Omental fat pad (tissue), 4 donors: ENCODE data around the gene GALNT14. TPM values are rescaled to one million over a fixed set of nuclear protein-coding genes. Genes with fewer than 3 reads are reported as not detected.

Experiments
- ATAC-seq: fragments of 150-250 bp; one replicate; pipeline ENCODE4 v1.9.1; 2016; ENCODE audit warnings: mild to moderate bottlenecking, moderate library complexity; ENCODE audit not compliant: low FRiP score
- DNase-seq: peaks from one replicate; pipeline ENCODE4 v3.0.0-alpha.2; 2019; ENCODE audit warnings: low spot score
- CTCF ChIP-seq, 3 donors: fragments of 450-650 bp; IDR thresholded peaks; one replicate each; pipeline ENCODE4 v1.5.1; 2016 to 2017; ENCODE audit warnings: antibody characterized with exemption in 3 of 3, mild to moderate bottlenecking in 3 of 3, moderate library complexity in 2 of 3
- total RNA-seq, 4 donors: library from RNA; depleted of rRNA; stranded (reverse); fragments of >200 nt; gene quantifications; one replicate each; pipeline ENCODE4 v1.1.0, GENCODE V29; 2016

Gene GALNT14
- total RNA-seq, 4 donors from 2014 or later, result 0.65 to 2.6 (median 2.0) TPM

GRCh38 chr2:31060397-31060796, 77.8 kb downstream of the GALNT14 start:
- DNase-seq (no peak), ATAC-seq (no peak)
- no peak for TF ChIP-seq CTCF (IDR thresholded peaks at IDR 0.05)

GRCh38 chr2:31058096-31059035, 79.9 kb downstream of the GALNT14 start:
- no peak for DNase-seq
- TF ChIP-seq CTCF (IDR thresholded peaks at IDR 0.05), result no peak
- no peak for ATAC-seq

- DNase-seq (no peak), ATAC-seq (no peak)
- TF ChIP-seq CTCF (IDR thresholded peaks at IDR 0.05), result no peak
These were observed 80.5 kb downstream of the GALNT14 start for GRCh38 chr2:31057691-31058090.

GRCh38 chr2:31055938-31056337, 82.3 kb downstream of the GALNT14 start:
- DNase-seq, result no peak
- no peak for ATAC-seq
- no peak for TF ChIP-seq CTCF (IDR thresholded peaks at IDR 0.05)

GRCh38 chr2:31054842-31055388, 83.3 kb downstream of the GALNT14 start:
- DNase-seq (no peak), ATAC-seq (no peak)

GRCh38 chr2:31053929-31054782, 84.1 kb downstream of the GALNT14 start:
- no peak for DNase-seq
- no peak for ATAC-seq
- TF ChIP-seq CTCF (IDR thresholded peaks at IDR 0.05), result no peak

More at GRCh38 chr2:31054842-31055388, 83.3 kb downstream of the GALNT14 start:
- TF ChIP-seq CTCF (IDR thresholded peaks at IDR 0.05), result no peak
